ENCODE measurements around the gene TBL1X. TPM values are rescaled to one million over a fixed set of nuclear protein-coding genes. Genes with fewer than 3 reads are reported as not detected.

TBL1X gene
- total and polyA plus RNA-seq, 2 of the 8 experiments (the other 6 are each of a cell fraction or from before 2014, with no cell fraction given), result 13.3 to 25.6 TPM

GRCh38 chrX:9759337-9759736, 294.5 kb downstream of the TBL1X start (continued):
- TF ChIP-seq, protein P1, sequence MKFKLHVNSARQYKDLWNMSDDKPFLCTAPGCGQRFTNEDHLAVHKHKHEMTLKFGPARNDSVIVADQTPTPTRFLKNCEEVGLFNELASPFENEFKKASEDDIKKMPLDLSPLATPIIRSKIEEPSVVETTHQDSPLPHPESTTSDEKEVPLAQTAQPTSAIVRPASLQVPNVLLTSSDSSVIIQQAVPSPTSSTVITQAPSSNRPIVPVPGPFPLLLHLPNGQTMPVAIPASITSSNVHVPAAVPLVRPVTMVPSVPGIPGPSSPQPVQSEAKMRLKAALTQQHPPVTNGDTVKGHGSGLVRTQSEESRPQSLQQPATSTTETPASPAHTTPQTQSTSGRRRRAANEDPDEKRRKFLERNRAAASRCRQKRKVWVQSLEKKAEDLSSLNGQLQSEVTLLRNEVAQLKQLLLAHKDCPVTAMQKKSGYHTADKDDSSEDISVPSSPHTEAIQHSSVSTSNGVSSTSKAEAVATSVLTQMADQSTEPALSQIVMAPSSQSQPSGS (IDR thresholded peaks at IDR 0.05; ENCODE audit: low read length), result no peak
- no peak for TF ChIP-seq POLR2AphosphoS5 (IDR thresholded peaks at IDR 0.05; ENCODE audit: low read depth, low read length)
- no peak for TF ChIP-seq MAFK (IDR thresholded peaks at IDR 0.05; ENCODE audit: low read depth, low read length)
- TF ChIP-seq PHF8 (conservative IDR thresholded peaks at IDR 0.05; ENCODE audit: low read depth, low read length), result no peak
- no peak for TF ChIP-seq KDM1A (IDR thresholded peaks at IDR 0.05; ENCODE audit: borderline replicate concordance, low read length)
- no peak for TF ChIP-seq POLR2A (IDR thresholded peaks at IDR 0.05; ENCODE audit: control extremely low read depth in 1 of 2, low read depth in 2 of 2, low read length in 2 of 2)
- TF ChIP-seq, protein P2, sequence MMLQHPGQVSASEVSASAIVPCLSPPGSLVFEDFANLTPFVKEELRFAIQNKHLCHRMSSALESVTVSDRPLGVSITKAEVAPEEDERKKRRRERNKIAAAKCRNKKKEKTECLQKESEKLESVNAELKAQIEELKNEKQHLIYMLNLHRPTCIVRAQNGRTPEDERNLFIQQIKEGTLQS (IDR thresholded peaks at IDR 0.05; ENCODE audit: insufficient read depth, low read depth, low read length), result no peak
- no peak for TF ChIP-seq SIRT6 (IDR thresholded peaks at IDR 0.05; ENCODE audit: low read length)
- no peak for TF ChIP-seq TBP (IDR thresholded peaks at IDR 0.05; ENCODE audit: low read depth, low read length)

Measured in H1 (cell line).